ENCODE data around the gene BCAR1.

GRCh38 chr16:75226550-75227360 lies 24.7 kb downstream of the BCAR1 start:
- TF ChIP-seq CTCF (IDR thresholded peaks at IDR 0.05) = no peak
- TF ChIP-seq POLR2AphosphoS5 (IDR thresholded peaks at IDR 0.05) = no peak

Measured in prostate gland (tissue), 2 donors.